GM12864 (cell line): ENCODE measurements around the gene MAGI2.

Experiments used
- DNase-seq: peaks from one replicate; pipeline ENCODE4 v3.0.0-alpha.2; 2011; ENCODE audit warnings: low read depth
- H3K4me3 ChIP-seq: 2 replicates; pipeline ENCODE4 v1.5.1; 2011; ENCODE audit warnings: mild to moderate bottlenecking, low read depth, low read length, control low read depth
- TF ChIP-seq, protein P1 (sequence below): IDR thresholded peaks from 2 replicates; pipeline ENCODE4 v1.5.1; 2011; ENCODE audit warnings: low read depth, mild to moderate bottlenecking, moderate library complexity, low read length, control low read depth, inconsistent platforms; ENCODE audit errors: missing control alignments

MAGI2 gene

DNA sequence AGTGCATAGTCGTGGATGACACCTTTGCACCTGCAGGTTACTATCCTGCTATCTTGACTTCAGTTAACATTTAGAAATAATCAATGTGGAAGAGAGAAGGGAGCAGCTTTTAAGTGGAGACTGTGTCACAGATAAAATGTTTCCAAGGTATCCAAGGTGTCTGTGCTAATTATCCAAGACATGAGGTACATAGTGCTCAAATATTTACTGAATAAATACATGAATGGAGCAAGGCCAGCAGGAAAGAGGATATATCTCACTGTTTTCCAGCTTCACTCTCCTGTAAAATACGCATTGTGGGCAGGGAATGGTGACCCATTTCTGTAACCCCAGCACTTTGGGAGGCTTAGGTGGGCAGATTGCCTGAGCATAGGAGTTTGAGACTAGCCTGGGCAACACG lies 1102.5 kb downstream of the MAGI2 start:
- TF ChIP-seq, protein P1, sequence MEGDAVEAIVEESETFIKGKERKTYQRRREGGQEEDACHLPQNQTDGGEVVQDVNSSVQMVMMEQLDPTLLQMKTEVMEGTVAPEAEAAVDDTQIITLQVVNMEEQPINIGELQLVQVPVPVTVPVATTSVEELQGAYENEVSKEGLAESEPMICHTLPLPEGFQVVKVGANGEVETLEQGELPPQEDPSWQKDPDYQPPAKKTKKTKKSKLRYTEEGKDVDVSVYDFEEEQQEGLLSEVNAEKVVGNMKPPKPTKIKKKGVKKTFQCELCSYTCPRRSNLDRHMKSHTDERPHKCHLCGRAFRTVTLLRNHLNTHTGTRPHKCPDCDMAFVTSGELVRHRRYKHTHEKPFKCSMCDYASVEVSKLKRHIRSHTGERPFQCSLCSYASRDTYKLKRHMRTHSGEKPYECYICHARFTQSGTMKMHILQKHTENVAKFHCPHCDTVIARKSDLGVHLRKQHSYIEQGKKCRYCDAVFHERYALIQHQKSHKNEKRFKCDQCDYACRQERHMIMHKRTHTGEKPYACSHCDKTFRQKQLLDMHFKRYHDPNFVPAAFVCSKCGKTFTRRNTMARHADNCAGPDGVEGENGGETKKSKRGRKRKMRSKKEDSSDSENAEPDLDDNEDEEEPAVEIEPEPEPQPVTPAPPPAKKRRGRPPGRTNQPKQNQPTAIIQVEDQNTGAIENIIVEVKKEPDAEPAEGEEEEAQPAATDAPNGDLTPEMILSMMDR: no peak
- DNase-seq: no peak
- no peak overlapping the region for H3K4me3 ChIP-seq

DNA sequence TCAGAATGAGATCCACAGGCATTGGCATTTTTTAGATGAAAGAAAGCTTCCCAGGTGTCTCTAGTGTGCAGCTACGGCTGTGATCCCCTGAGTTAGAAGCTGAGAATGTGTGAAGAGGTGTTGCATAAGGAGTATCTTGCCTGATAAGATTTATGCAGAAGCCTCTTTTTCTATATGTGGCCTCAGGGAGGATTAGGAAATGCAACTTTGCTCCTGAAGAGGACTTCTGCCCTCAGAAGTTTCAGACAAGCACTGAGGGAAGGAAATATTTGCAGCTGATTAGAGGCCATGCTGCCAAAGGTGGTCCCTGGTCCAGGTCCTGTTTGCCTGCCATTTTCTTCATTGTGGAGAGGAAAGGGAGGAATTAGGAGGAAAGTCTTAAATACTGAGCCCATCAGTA lies 1103.1 kb downstream of the MAGI2 start:
- H3K4me3 ChIP-seq: no peak overlapping the region
- TF ChIP-seq, protein P1: no peak
- no peak for DNase-seq

DNA sequence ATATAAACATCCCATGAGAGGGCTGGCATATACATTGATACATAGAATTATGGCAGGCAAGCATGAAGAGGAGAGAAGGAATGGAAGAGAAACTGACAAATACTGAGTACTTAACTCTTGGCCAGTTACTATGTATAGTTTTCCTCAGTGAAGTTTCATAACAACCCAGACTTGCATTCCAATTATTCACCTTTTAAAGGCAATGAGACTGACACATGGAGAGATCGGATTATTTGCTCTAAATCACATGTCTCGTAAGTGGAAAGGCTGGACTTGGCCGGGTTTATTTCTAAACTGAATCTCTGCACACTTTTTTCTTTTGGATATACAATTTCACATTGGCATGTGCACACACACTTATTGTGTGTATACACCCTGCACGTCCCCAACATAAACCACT lies 1106.6 kb downstream of the MAGI2 start:
- TF ChIP-seq, protein P1: no peak
- no peak for DNase-seq
- no peak overlapping the region for H3K4me3 ChIP-seq

DNA sequence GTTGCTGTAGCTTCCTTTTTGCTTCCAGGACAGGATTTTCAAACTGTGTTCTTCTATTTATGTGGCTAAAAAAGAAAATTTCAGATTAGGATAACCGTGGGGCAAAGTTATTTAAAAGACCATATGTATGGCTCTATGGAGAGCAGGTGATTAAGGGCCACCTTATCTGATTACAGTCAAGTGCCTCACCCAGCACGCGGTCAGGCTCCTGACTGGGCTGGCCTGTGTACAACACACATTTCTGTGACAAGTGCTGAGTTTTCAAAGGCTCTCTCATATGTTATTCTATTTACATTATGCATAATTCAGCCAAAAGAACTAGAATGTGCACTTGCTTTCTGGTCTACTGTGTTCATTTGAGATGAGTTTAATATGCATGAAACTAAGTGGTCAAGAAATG lies 1107.5 kb downstream of the MAGI2 start:
- no peak for DNase-seq
- H3K4me3 ChIP-seq: no peak overlapping the region
- TF ChIP-seq, protein P1: no peak

DNA sequence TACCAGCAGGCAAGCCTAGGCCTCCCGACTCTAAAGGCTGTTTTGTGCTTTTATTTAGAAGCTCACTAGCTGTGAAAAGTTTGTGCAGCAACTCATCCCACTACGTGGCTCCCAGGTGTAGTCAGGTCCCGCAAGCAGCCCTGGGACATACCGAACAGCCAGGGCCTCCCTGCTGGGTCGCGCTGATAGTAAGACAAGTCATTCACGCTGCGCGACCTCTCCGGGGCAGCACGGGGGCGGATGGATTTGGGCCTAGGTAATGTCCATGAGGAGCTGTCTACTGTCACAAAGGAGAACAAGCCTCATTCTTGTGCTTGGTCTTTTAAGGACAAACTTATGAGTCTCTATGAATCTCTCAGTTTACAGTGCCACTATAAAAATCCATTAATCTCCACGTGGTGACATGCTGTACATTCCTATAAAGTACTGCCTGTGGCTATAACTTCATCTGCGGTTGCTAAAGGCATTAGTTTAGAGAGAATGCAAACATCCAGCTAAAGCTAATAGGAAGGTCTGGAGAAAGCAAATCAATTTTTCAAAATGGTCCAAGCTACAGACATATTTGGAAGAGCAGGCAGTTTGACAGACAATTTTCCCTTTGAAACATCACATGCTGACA lies 1108.1 kb downstream of the MAGI2 start:
- H3K4me3 ChIP-seq: no peak overlapping the region
- no peak for DNase-seq
- TF ChIP-seq, protein P1: no peak

DNA sequence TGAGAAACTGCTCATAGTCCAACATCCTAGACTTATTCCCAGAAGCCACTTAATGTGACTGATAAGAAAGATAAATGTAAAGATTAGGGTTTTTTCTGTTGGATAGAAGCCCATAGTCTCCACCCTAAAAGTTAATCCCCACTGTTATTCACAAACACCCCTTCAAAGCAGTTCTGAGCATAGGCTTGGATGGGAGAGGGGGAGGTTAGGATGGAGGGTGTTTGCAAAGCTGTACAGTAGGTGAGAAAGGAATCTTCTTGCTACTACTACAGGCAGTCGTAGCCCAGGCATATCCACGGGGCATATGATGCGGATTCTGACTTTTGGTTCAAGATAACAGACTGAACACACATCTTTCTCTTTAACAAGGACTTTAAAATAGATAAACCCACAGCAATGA lies 1119.0 kb downstream of the MAGI2 start:
- TF ChIP-seq, protein P1: no peak
- H3K4me3 ChIP-seq: no peak overlapping the region
- DNase-seq: no peak
